GM19099 (cell line): ENCODE results near the gene SYNPO2.

Source experiments
- POLR2A ChIP-seq: IDR thresholded peaks from 3 replicates; pipeline ENCODE4 v1.6.1; 2011; ENCODE audit warnings: low read depth; ENCODE audit not compliant: insufficient read length; ENCODE audit errors: extremely low read depth

The SYNPO2 gene

GRCh38 chr4:118867311-118868067 is 21.2 kb upstream of the SYNPO2 start:
- no peak for TF ChIP-seq POLR2A

DNA sequence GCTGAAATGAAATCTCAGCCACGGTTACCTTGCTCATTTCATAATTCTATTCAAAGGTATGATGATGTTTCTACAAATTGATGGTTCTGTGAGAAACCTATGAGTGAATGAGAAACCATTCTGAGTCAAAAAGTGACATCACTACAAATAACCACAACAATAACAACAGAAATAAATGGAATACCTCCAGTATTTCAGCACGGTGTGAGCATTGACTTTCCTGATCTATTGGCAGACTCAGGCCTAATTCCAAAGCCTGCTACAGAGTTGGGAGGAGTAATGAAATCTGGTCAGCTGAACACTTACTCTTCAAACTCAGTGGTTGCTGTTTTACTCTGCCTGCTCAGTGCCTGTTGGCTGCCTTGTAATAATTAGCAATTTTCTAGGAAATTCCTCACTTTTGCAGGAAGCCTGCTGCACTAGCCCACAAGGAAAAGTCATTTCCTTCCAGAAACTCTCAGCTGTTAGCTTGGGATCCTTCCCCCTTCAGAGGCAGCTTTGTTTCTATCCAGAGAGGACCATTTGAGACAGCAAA is 18.8 kb upstream of the SYNPO2 start:
- no peak for TF ChIP-seq POLR2A

DNA sequence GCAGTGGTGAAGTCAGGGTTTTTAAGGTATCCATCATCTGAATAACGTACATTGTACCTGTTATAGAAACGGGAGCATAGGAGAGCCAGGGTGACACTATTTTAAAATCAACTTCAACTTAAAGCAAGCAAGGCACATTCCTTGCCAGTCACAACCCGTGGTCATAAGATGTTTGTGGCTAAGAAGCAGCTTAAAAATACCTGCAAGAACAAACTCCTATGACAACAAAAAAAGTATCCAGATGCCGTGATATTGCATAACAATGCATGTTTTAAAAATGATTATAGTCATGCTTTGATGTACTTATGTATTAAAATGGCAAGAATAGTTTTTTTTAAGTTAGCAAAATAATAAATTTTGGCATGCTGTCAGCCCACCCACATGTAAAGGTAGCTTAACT is 16.5 kb upstream of the SYNPO2 start:
- no peak for TF ChIP-seq POLR2A

GRCh38 chr4:118877797-118878196 is 10.9 kb upstream of the SYNPO2 start:
- TF ChIP-seq POLR2A = no peak

GRCh38 chr4:118879409-118879808 is 9.2 kb upstream of the SYNPO2 start:
- TF ChIP-seq POLR2A = no peak

DNA sequence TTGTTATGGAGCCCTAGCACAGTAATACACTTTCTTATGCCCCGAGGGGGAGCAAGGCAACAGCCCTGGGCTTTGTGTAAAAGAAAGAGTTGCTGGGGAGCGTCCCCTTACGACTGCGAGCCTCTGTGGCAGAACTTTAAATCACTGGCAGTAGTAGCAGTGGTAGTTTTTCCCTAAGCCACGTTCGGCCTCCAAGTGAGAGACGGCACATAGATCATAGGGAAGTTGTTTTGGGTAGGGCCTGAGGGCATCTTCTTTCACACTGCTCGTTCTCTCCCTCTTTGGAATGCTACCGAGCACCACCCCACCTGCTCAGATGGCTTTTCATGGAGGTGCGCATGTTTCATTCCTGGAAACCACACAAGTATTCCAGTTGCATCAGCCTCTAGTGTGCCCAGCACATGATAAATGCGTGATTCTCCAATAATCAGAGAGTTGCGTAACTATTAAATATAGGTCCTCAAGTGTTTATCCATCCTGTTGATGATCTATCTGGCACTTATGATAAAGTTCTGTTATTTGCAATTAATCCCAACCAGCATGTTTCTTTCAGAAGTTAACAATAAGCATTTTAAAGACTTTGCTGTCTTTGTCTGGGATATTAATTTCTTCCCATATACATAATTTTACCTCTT is 7.0 kb upstream of the SYNPO2 start:
- TF ChIP-seq POLR2A = no peak

GRCh38 chr4:118883861-118884260 is 4.8 kb upstream of the SYNPO2 start:
- TF ChIP-seq POLR2A = no peak

GRCh38 chr4:118884716-118885115 is 3.9 kb upstream of the SYNPO2 start:
- TF ChIP-seq POLR2A = no peak

- TF ChIP-seq POLR2A = no peak
Observed at GRCh38 chr4:118889312-118889691, 648 bp downstream of the SYNPO2 start.

GRCh38 chr4:118894034-118894433 is 5.4 kb downstream of the SYNPO2 start:
- TF ChIP-seq POLR2A = no peak

- no peak for TF ChIP-seq POLR2A
Observed at GRCh38 chr4:118898221-118898620, 9.6 kb downstream of the SYNPO2 start.

DNA sequence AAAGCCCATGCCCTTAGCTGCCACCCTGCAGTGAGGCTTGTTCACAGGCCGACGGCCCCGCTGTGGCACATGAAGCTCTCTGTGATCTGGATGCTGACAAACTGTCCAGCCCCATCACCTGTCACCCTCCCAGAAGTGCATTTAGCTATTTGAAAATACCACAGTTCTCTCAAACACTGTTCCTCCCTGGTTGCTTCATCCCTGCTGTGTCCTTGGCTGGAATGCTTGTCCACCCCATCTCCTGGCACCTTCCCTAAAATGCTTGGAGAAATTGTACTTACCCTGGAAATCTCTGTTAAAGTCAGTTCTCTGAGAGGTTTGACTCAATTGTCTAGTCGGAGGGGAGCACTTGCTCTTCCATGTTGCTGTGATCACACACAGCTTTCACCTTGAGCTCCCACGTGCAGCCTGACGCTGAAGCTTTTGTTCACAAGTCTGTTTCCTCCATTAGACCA is 10.1 kb downstream of the SYNPO2 start:
- TF ChIP-seq POLR2A = no peak

- TF ChIP-seq POLR2A = no peak
Observed at GRCh38 chr4:118904418-118904817, 15.8 kb downstream of the SYNPO2 start.

GRCh38 chr4:118904935-118905334 is 16.3 kb downstream of the SYNPO2 start:
- TF ChIP-seq POLR2A = no peak

DNA sequence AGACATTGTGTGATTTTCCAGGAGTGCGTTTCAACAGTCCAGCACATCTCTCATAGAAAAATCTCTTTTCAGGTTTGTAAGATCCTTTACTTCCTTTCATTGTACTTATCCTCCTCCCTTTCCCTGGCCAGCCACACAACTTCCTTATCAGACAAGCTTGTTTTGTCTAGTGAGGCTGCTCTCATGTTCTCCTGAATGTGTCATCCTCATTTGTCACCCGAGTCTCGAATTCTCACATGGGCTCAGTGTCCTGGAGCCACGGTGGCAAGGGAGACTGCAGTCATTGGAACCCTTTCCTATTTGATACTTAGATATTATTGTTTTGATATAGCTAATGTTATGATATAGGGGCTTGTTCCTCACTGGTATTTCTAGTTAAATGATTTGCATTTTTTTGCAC is 16.9 kb downstream of the SYNPO2 start:
- TF ChIP-seq POLR2A = no peak
